ENCODE data around the gene HYAL2.

DNA sequence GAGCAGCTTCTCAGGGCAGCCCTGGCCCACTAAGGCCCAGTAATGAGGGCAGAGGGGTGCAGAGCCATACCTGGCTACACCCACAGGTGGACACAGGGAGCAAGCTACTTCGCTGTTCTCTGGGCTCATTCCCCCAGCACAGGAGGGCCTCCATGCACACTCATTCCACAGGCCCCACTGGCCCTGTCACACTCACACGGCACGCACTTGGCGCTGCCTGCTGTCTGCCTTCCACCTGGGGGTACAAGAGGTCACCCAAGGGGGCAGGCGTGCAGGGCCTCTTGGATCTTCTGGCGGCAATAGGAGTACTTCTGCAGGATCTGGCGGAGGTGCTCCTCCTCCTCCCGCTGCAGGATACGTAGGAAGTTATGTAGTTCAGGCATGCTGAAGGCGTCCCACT is 7.8 kb upstream of the HYAL2 start:
- no peak for TF ChIP-seq POLR2A (IDR thresholded peaks at IDR 0.05)
- TF ChIP-seq POLR2AphosphoS5 (IDR thresholded peaks at IDR 0.05): no peak
- no peak for TF ChIP-seq CTCF (IDR thresholded peaks at IDR 0.05)

All from upper lobe of left lung (tissue), 4 donors.